Upper lobe of left lung (tissue), 6 donors: ENCODE data around the gene HNF4A. TPM values are rescaled to one million over a fixed set of nuclear protein-coding genes. Genes with fewer than 3 reads are reported as not detected.

Experiments used
- ATAC-seq, 2 donors: fragments of 200-7000 bp; cut with Tn5 transposase; one replicate each; pipeline ENCODE4 v1.9.1; 2022; ENCODE audit warnings: mild to moderate bottlenecking in 2 of 2, moderate library complexity in 2 of 2; ENCODE audit not compliant: low FRiP score in 2 of 2
- DNase-seq, 2 donors: peaks; one replicate each; pipeline ENCODE4 v3.0.0-alpha.2; 2019 to 2020
- H3K27ac ChIP-seq, 4 donors: fragments of 200-600 bp; sonication (generic); one replicate each; pipeline ENCODE4 v1.5.1; 2016 to 2019
- H3K27me3 ChIP-seq, 4 donors: fragments of 200-600 bp; sonication (generic); one replicate each; pipeline ENCODE4 v1.5.1; 2017 to 2019
- H3K36me3 ChIP-seq, 4 donors: fragments of 200-600 bp; sonication (generic); one replicate each; pipeline ENCODE4 v1.5.1; 2016 to 2019
- H3K4me1 ChIP-seq, 4 donors: fragments of 200-600 bp; sonication (generic); one replicate each; pipeline ENCODE4 v1.5.1; 2018 to 2019
- H3K4me3 ChIP-seq, 4 donors: fragments of 200-600 bp; sonication (generic); one replicate each; pipeline ENCODE4 v1.5.1; 2017 to 2019; ENCODE audit warnings: mild to moderate bottlenecking in 2 of 4, moderate library complexity in 1 of 4
- H3K9me3 ChIP-seq, 4 donors: fragments of 200-600 bp; sonication (generic); one replicate each; pipeline ENCODE4 v1.5.1; 2018 to 2019
- EP300 ChIP-seq, 4 donors: sonication (generic); formaldehyde crosslinking; IDR thresholded peaks; one replicate each; pipeline ENCODE4 v1.5.1; 2017; ENCODE audit warnings: antibody characterized with exemption in 4 of 4, control low read depth in 2 of 4
- POLR2A ChIP-seq, 4 donors: fragments of 450-650 bp; IDR thresholded peaks; one replicate each; pipeline ENCODE4 v1.5.1; 2016 to 2017; ENCODE audit warnings: antibody characterized with exemption in 4 of 4, mild to moderate bottlenecking in 2 of 4
- POLR2AphosphoS5 ChIP-seq, 2 donors: sonication (generic); formaldehyde crosslinking; IDR thresholded peaks; one replicate each; pipeline ENCODE4 v1.5.1; 2017; ENCODE audit warnings: antibody characterized with exemption in 2 of 2
- whole genome bisulfite sequencing, 2 donors: methylation state at CpG; one replicate each; pipeline ENCODE4 v1.1.5; 2017 to 2018; 5-methylcytosine and 5-hydroxymethylcytosine counted together
- total RNA-seq, 6 donors: library from RNA; depleted of rRNA in 4 of 6; stranded (reverse); fragments of >200 nt in 4 of 6; gene quantifications; one replicate each; pipeline versions ENCODE4 v1.1.0 to v1.2.1, GENCODE V29; 2016 to 2021
- TF ChIP-seq, protein P1 (sequence below), 6 experiments: fragments of 450-650 bp in 4 of 6; fragments of 200-600 bp in 2 of 6; sonication (generic) in 2 of 6; IDR thresholded peaks; one replicate each; pipeline ENCODE4 v1.5.1; 2016 to 2019; ENCODE audit warnings: antibody characterized with exemption in 6 of 6
- donor health status: DM: no; HTN: no; CAD: no; lungs with moderate emphysema.
- donor health status: DM: no; HTN: yes; CAD: no; lungs with severe emphysema.

Gene HNF4A
- total RNA-seq, 6 donors from 2014 or later = under 0.01 to 0.74 (median 0.45) TPM; not detected in 2

DNA sequence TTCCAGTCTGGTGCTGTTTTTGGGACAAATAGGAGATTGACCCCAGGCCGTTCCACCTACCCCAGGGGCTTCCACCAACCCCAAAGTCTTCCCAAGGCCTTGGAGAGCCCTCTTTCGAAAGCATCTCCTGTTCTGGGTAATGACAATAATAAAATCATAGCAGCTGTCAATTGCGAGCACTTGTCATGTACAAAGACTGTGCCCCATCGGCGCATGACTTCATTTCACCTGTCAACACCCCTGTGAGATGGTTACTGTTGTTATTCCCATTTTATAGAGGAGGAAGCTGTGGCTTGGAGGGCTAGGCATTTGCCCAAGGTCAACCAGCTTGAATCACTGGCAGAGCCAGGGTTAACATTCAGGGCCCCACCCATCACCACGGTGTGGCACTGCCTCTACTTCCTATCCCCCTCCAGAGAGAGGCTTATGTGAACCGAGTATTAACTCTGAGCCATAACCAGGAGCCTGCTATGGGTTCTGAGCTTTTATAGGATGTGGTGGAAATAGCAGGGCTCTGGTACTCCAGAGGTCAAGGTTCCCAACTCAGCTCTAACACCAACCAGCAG lies 51.2 kb downstream of the HNF4A start:
- TF ChIP-seq POLR2AphosphoS5 (IDR thresholded peaks at IDR 0.05) = no peak
- no peak for TF ChIP-seq POLR2A (IDR thresholded peaks at IDR 0.05)
- TF ChIP-seq, protein P1, sequence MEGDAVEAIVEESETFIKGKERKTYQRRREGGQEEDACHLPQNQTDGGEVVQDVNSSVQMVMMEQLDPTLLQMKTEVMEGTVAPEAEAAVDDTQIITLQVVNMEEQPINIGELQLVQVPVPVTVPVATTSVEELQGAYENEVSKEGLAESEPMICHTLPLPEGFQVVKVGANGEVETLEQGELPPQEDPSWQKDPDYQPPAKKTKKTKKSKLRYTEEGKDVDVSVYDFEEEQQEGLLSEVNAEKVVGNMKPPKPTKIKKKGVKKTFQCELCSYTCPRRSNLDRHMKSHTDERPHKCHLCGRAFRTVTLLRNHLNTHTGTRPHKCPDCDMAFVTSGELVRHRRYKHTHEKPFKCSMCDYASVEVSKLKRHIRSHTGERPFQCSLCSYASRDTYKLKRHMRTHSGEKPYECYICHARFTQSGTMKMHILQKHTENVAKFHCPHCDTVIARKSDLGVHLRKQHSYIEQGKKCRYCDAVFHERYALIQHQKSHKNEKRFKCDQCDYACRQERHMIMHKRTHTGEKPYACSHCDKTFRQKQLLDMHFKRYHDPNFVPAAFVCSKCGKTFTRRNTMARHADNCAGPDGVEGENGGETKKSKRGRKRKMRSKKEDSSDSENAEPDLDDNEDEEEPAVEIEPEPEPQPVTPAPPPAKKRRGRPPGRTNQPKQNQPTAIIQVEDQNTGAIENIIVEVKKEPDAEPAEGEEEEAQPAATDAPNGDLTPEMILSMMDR (IDR thresholded peaks at IDR 0.05) = no peak
- no peak for TF ChIP-seq EP300 (IDR thresholded peaks at IDR 0.05)
- no peaks in the 10 kb centered on the region for H3K4me1 ChIP-seq
- H3K27me3 ChIP-seq = no peaks in the 10 kb centered on the region
- no peak overlapping the region for H3K4me3 ChIP-seq
- DNase-seq (no peak), ATAC-seq (no peak)
- no peak overlapping the region for H3K27ac ChIP-seq
- no peaks in the 10 kb centered on the region for H3K36me3 ChIP-seq
- 63 to 74% methylated on average over 7 of the region's 7 CpGs for WGBS, 2 donors
- no peaks in the 10 kb centered on the region for H3K9me3 ChIP-seq

DNA sequence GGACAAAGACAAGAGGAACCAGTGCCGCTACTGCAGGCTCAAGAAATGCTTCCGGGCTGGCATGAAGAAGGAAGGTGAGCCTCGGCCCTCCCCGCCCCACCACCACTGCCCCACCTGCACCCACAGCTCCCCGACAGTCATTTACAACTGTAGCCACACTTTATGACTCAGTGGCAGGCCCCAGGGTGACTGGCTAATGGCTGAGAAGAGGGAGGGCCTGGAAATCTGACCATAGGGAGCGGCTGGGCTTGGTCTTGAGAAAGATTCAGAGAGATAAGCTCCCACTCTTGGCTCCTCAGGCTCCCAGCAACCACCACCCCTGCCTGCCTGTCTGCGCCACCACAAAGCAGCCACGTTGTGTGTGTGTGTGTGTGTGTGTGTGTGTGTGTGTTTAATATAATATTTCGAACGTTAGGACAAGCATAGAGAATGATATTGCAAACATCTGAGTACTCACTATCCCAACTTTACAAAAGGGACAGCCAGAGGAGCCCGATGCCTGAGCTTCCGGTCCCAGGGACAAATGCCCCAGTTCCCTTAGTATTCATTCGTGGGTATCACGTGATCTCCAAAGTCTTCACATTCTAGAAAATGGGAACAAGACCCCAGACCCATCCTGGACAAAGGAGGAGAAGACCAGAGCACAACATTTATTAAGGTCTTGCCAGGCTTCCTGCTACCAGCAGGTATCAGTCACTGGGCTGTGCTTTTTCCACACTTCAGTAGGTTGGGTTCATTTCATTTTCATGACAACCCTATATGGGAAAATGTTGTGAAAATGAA lies 52.1 kb downstream of the HNF4A start:
- ATAC-seq = peak in 1 of 2 donors; percentile 30
- DNase-seq = peak in 1 of 2 donors; percentile 24
- no peak overlapping the region for H3K27ac ChIP-seq

DNA sequence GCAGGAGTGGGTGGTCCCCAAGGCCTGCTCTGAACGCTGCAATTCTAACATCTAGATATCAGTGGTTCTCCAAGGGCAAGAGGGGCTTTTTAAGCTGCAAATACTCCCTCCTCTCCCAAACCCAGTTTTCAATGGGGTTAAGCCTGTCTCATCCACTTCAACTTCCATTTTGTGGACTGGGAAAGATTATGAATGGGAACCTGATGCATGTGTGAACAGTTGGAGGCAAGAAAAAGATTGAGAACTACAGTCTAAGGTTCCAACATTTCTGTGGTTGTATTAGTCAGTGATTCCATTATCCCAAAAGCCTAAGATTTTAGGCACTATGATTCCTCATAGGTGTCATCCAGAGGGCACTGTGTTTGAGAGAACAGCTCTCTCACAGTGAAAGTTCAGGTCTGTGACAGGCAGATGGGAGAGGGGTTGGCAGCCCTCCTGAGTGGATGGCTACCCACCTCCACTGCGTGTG lies 53.7 kb downstream of the HNF4A start:
- H3K27ac ChIP-seq = no peak overlapping the region
- no peaks in the 10 kb centered on the region for H3K27me3 ChIP-seq
- H3K36me3 ChIP-seq = no peaks in the 10 kb centered on the region
- WGBS, 2 donors = 78 to 83% methylated on average over 2 of the region's 2 CpGs
- no peaks in the 10 kb centered on the region for H3K4me1 ChIP-seq
- DNase-seq (no peak), ATAC-seq (peak in 1 of 2 donors; percentile 34)
- H3K9me3 ChIP-seq = no peaks in the 10 kb centered on the region
- H3K4me3 ChIP-seq = no peak overlapping the region
- TF ChIP-seq, protein P1 (IDR thresholded peaks at IDR 0.05) = no peak
- no peak for TF ChIP-seq POLR2AphosphoS5 (IDR thresholded peaks at IDR 0.05)
- no peak for TF ChIP-seq EP300 (IDR thresholded peaks at IDR 0.05)
- no peak for TF ChIP-seq POLR2A (IDR thresholded peaks at IDR 0.05)

More for the DNA sequence above, 52.1 kb downstream of the HNF4A start:
- Histone ChIP-seq H3K9me3 (no peaks in the 10 kb centered on the region), H3K4me3 (no peak overlapping the region), H3K36me3 (no peaks in the 10 kb centered on the region), H3K27me3 (no peaks in the 10 kb centered on the region), H3K4me1 (no peaks in the 10 kb centered on the region)
- WGBS, 2 donors = 68 to 71% methylated on average over 11 to 14 of the region's 14 CpGs
- TF ChIP-seq EP300 (IDR thresholded peaks at IDR 0.05) (no peak), POLR2A (IDR thresholded peaks at IDR 0.05) (no peak), POLR2AphosphoS5 (IDR thresholded peaks at IDR 0.05) (no peak)
- TF ChIP-seq, protein P1 (IDR thresholded peaks at IDR 0.05) = no peak

DNA sequence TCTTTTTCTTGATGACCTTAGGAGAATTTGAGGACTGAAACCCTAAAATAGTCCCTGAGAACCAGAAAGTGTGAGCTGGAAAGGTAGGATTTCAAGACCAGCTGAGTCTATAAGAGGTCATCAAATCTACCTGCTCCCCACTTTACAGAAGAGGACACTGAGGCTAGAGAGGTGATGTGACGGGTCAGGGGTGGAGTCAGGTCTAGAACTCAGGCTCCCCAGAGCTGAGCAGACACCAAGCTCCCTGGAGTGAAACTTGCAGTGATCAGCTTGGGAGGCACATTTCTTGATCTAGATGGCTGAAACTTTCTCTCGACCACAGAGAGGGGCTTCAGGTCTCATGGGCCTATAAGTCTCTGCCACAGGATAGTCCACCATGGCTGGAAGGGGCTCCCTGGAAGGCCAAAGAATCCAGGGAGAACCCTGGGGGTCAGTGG lies 55.1 kb downstream of the HNF4A start:
- Histone ChIP-seq H3K4me1 (no peaks in the 10 kb centered on the region), H3K27me3 (no peaks in the 10 kb centered on the region), H3K9me3 (no peaks in the 10 kb centered on the region), H3K4me3 (no peak overlapping the region), H3K36me3 (no peaks in the 10 kb centered on the region), H3K27ac (no peak overlapping the region)
- WGBS, 2 donors = 88 to 93% methylated on average over 2 of the region's 2 CpGs
- DNase-seq = no peak
- TF ChIP-seq POLR2AphosphoS5 (IDR thresholded peaks at IDR 0.05) (no peak), EP300 (IDR thresholded peaks at IDR 0.05) (no peak), POLR2A (IDR thresholded peaks at IDR 0.05) (no peak)
- TF ChIP-seq, protein P1 (IDR thresholded peaks at IDR 0.05) = no peak
- no peak for ATAC-seq
